Activated naive CD8-positive, alpha-beta T cell treated with anti-CD3 and anti-CD28 coated beads, Interleukin-2, amount 50 U/mL, for 16 hours (primary cell): ENCODE results near the gene ORM1.

Experiments
- DNase-seq: peaks from one replicate; pipeline ENCODE4 v3.0.0-alpha.2; 2020; ENCODE audit warnings: low read depth, low spot score

ORM1 gene

GRCh38 chr9:114342755-114343440 is 20.0 kb downstream of the ORM1 start:
- no peak for DNase-seq

DNA sequence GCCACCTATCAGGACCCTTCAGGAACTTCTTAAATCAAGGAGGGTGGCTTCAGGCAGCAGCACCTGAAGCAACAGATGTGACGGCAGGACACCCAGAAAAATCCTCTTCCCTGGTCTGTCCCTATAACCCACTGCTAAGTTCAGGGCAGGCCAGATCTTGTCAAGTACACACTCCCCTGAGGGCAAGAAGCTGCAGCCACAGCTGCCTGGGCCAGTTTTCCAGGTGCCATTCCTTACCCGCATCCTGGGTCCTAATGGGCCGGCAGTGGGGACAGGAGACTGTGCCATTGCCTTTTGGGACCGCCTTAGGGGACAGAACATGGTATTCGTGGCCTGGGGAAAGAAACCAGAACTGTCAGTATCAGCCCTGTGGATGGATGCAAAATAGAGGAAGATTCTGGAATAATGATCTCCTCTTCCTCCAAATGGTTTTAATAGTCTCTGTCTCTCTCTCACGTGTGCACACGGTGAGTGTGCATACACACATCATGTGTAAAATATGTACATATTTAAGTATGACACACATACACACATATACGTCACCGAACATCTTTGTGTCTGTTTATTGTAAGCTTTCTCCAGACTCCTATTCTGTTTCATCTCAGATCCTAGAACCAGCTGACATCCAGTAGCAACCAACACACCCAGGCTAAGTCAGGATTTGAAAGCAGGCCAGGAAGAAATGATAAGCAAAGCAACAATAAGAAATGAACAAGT is 20.7 kb downstream of the ORM1 start:
- DNase-seq: no peak

DNA sequence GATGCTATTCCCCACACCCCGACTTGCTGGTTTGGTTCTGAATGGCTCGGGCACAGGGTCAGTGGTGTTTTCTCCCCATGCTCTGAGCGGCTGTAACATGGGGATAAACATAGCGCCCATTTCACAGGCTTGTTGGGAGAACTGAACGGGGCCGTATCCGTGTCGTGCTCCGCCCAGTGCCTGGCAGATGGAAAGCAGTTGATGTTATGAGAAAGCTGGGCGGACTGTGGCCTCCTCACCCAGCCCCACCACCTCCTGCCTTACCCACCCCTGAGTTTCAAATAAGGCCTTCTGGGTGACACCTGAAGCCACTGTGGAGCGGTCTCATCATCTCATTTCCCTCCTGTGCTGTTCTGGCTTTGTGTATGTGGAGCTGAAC is 21.3 kb downstream of the ORM1 start:
- no peak for DNase-seq

DNA sequence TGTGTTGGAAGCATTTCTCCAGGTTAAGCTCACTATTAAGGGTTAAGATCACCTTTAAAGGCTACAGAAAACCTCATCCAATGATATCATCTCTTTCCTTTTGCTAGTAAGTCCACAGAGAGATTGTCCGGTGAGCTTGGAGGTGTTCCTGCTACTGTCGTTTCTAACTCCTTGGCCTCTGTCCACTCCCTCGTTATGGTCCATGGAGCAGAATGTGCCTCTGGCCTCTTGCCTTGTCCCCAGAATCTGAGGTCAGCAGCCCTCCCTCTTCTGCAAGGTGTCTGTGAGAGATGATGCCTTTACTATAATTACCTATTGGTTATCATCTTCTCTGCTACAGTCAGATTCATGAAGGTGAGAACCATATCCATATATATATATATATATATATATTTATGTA is 21.8 kb downstream of the ORM1 start:
- DNase-seq: no peak

DNA sequence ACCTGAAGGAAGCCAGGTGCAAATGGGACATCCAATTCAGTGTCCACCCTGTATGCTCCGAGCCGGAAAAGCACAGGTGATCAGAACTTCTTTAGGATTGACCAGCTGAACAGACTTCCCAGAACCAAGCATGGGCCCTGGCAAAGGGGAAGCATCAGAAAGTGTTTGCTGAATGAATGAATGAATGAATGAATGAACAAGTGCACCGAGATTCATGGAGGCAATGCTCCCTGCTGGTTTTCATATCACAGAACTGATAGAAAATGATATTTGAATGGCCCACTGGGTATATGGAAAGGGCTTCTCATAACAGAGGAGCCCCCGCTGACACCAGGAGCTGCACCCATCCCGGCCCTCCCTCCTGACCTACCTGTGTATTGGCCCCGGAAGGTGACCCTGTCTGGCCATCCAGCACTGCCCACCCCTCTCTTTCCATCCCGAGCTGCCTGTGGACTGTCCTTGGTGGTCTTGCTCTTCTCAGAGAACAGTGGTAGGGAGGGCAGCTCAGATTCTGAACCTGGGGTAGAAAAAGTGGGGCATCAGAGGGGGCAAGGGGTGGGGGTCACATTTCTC is 22.7 kb downstream of the ORM1 start:
- DNase-seq: no peak

DNA sequence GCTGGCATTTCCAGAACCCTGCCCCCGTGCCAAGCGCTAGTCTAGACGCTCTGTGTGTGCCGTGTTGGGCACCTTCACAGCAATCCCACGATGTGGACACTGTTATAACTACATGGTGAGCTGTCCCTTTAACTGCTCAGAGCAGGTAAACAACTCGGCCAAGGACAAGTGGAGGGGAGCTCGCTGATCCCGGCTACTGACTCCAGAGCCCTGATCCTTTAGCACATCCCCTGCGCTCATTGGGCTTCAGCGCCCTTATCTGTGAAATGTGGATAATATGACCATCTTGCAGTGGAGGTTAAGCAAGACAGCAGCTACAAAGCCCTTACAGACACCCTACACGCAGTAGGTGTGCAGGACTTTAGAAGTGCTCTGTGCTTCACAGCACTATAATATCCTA is 23.2 kb downstream of the ORM1 start:
- no peak for DNase-seq

- DNase-seq: no peak
Measured at GRCh38 chr9:114347675-114348074, 24.8 kb downstream of the ORM1 start.

GRCh38 chr9:114348261-114348905 is 25.5 kb downstream of the ORM1 start:
- no peak for DNase-seq

DNA sequence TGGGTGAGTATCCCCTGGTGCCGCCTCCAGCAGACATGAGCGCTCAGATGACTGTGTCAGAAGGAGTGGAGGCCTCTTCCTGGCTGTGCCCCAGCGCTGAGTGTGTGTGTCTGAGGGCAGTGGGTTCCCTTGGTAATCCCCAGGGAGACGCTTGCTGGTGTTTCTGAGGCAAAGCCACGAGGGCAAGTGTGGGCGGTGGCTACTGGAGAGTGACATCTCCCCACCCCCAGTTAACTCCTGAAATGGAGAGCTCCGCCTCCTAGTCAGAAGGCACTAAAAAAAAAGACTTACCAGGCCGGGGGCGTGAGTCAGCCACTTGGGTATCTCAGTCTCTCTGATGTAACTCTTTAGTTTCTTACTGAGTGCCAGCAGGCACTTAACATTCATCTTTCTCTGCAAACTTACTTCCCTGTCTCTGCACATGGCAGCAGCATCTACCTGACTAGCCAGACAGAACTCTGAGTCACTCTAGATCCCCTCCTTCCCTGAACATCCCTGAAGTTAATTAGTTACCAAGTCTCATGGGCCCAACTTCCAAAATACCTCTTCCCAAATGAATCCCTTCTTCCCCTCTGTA is 26.1 kb downstream of the ORM1 start:
- DNase-seq: peak; percentile 74

DNA sequence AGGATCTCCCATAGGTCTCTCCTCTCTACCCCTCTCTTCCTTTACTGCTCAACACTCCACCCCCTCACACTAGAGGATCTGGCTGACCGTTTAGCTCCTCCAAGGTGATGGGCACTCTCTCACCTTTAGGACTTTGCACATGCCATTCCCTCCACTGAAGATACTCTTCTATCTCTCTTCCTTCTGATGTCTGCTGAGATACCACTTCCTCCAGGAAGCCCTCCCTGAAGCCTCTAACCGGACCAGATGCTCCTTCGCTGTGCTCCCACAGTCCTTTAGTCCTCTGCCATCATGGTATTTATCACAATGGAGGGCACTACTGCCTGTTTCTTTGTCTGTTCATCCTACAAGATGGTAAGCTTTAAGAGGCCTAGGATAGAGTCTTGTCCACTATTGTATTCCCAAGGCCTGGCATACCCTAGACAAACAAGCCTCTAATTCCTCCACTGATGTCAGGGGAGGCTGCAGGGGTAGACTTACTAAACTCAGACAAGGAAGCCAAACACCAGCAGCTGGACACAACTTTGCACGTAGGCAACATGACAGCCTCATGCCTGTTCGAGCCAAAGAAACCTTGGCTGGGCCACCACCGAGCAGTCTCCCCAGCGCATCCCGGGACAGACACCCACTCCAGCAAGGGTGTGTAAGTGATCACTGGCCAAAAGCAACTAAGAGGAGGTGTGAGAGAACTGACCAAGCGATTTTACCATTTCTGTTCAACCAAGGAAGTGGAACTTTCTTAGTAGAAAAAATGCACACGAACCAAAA is 27.0 kb downstream of the ORM1 start:
- no peak for DNase-seq

- DNase-seq: no peak
Measured at GRCh38 chr9:114350636-114351401, 27.9 kb downstream of the ORM1 start.

DNA sequence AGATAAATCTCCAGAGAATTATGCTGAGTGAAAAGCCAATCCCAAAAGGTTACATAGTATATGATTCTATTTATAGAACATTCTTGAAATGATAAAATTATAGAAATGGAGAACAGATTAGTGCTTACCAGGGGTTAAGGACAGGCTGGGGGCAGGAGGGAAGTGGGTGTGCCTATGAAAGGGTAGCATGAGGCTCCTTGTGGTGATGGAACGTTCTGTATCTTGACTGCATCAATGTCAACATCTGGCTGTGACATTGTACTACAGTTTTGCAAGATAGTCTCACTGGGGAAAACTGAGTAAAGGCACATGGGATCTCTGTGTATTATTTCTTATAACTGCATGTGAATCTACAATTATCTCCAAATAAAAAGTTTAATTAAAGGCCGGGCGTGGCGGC is 29.0 kb downstream of the ORM1 start:
- DNase-seq: no peak

GRCh38 chr9:114355821-114356220 is 32.9 kb downstream of the ORM1 start:
- no peak for DNase-seq

- DNase-seq: no peak
Measured at GRCh38 chr9:114356792-114357191, 33.9 kb downstream of the ORM1 start.

DNA sequence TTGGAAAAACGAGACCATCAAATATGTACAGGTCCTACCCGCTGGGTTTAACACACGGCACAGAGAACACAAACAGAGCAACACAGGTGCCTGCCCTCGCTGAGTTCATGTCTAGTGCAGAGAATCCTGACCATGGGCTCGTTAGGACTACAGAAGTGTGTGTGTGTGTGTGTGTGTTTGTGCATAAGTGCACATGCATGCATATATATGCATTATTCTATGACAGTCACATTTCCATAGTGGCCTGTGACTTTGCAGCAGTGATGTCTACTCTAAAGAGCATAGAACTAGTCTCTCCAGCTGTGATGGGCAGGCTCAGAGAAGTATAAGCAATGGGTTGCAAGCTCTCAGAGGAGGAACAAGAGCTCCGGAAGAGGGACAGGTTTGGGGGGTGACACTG is 34.5 kb downstream of the ORM1 start:
- DNase-seq: no peak

DNA sequence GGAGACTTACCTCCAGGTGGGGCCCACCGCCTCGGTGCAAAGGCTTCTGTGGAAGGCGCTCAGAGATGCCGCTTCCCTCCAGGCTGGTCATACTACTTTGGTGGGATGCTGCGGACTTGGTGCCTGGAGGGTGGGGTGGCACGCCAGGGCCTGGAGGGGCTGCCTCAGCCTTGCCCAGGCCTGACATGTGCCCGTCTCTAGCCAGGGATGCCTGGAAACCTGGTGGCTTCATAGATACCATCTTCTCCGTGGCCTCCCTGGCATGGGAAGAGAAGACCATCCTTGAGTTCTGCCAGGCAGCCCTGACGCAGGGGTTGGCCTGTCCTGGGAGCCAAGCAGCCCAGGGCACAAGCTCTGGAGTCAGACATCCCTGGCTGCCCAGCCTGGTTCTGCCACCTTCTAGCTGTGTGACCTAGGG is 35.0 kb downstream of the ORM1 start:
- DNase-seq: no peak

GRCh38 chr9:114359801-114360200 is 36.9 kb downstream of the ORM1 start:
- DNase-seq: no peak

GRCh38 chr9:114361542-114361941 is 38.6 kb downstream of the ORM1 start:
- no peak for DNase-seq

- no peak for DNase-seq
Measured at GRCh38 chr9:114362394-114362793, 39.5 kb downstream of the ORM1 start.

GRCh38 chr9:114363424-114363823 is 40.5 kb downstream of the ORM1 start:
- no peak for DNase-seq
